DOHH2 (cell line): ENCODE data around the gene TPX2.
"Not testable (repeated sequence)": the region's sequence is repeated elsewhere in the genome, so short reads cannot be mapped to it uniquely, and the experiment has no call there.

ENCODE experiments used
- H3F3A ChIP-seq: fragments of 200-600 bp; sonication (generic), shearing (Covaris generic); 2 replicates; pipeline ENCODE4 v1.6.0; 2016; ENCODE audit warnings: antibody characterized with exemption, mild to moderate bottlenecking; ENCODE audit not compliant: control insufficient read depth, insufficient read depth
- H3K27ac ChIP-seq: fragments of 200-600 bp; sonication (generic); 2 replicates; pipeline ENCODE4 v1.5.1; 2014; ENCODE audit warnings: low read depth, mild to moderate bottlenecking, low read length, moderate library complexity
- H3K27me3 ChIP-seq: fragments of 200-600 bp; sonication (generic); 2 replicates; pipeline ENCODE4 v1.6.1; 2014; ENCODE audit warnings: mild to moderate bottlenecking, low read length, mixed read lengths; ENCODE audit not compliant: control insufficient read depth
- H3K36me3 ChIP-seq: fragments of 200-600 bp; sonication (generic); 2 replicates; pipeline ENCODE4 v1.6.1; 2014; ENCODE audit warnings: mild to moderate bottlenecking, low read length, moderate library complexity, mixed read lengths; ENCODE audit not compliant: control insufficient read depth
- H3K4me1 ChIP-seq: fragments of 200-600 bp; sonication (generic); 2 replicates; pipeline ENCODE4 v1.6.1; 2014; ENCODE audit warnings: mild to moderate bottlenecking, low read length, mixed read lengths; ENCODE audit not compliant: control insufficient read depth
- H3K4me2 ChIP-seq: fragments of 200-600 bp; sonication (generic); 2 replicates; pipeline ENCODE4 v1.6.0; 2014; ENCODE audit warnings: mild to moderate bottlenecking, low read length, moderate library complexity
- H3K4me3 ChIP-seq: fragments of 200-600 bp; sonication (generic); 2 replicates; pipeline ENCODE4 v1.5.1; 2014; ENCODE audit warnings: mild to moderate bottlenecking, low read length, mixed read lengths
- H3K79me2 ChIP-seq: fragments of 200-600 bp; sonication (generic); 2 replicates; pipeline ENCODE4 v1.6.1; 2014; ENCODE audit warnings: mild to moderate bottlenecking, low read length, mixed read lengths; ENCODE audit not compliant: control insufficient read depth
- H3K9me2 ChIP-seq: fragments of 200-600 bp; sonication (generic); replicated peaks from 2 replicates; pipeline ENCODE4 v1.6.1; 2014; ENCODE audit warnings: mild to moderate bottlenecking, low read length, mixed read lengths; ENCODE audit not compliant: control insufficient read depth
- H3K9me3 ChIP-seq: fragments of 200-600 bp; sonication (generic); 2 replicates; pipeline ENCODE4 v1.6.1; 2014; ENCODE audit warnings: antibody characterized with exemption, low read length, mixed read lengths; ENCODE audit not compliant: control insufficient read depth, insufficient read depth
- H4K20me1 ChIP-seq: fragments of 200-600 bp; sonication (generic); 2 replicates; pipeline ENCODE4 v1.6.0; 2014; ENCODE audit warnings: low read depth, mild to moderate bottlenecking, antibody characterized with exemption, low read length, moderate library complexity; ENCODE audit not compliant: control insufficient read depth, insufficient read depth
- EZH2phosphoT487 ChIP-seq: fragments of 200-600 bp; sonication (generic); IDR thresholded peaks from 2 replicates; pipeline ENCODE4 v1.6.1; 2017; ENCODE audit warnings: borderline replicate concordance, mild to moderate bottlenecking, antibody characterized with exemption, low read length, moderate library complexity, mixed read lengths
- TF ChIP-seq, protein P1 (sequence below): fragments of 200-600 bp; sonication (generic); IDR thresholded peaks from one replicate; pipeline ENCODE4 v1.5.1; 2014; ENCODE audit warnings: antibody characterized with exemption, mild to moderate bottlenecking, low read depth, low read length; ENCODE audit not compliant: poor library complexity, severe bottlenecking

TPX2 gene

DNA sequence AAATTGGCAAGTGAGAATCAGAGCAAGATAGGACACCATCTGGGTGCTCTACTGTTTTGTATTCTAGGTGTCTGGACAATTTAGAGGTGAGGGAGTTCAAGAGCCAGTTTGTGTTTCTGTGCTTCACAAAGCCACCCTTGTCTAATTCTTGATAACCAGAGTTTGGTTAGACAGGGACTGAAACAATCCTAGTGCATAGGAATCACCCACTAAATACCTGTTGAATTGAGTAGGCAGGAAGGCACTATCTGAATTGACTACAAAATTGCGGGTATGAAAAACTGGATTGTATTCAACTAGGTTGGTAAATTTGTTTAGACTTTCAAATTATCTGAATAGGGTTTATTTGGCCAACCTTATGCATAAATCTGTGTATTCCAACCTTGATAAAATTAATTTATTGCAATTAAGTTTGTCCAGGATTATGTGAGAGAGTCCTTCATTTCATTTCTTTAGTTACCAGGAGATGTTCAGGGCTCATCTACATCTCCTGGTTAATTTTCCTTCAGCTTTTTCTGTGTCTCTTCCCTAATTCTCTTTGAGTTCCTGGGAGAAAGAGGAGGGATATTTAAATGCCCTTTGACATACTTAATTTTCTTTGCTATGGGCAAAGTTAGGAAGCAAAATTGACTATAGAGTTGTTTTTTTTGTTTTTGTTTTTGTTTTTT, 1.7 kb downstream of the TPX2 start:
- peak overlapping the region; percentile 88 for H3K4me3 ChIP-seq
- H3K27ac ChIP-seq = peak overlapping the region; percentile 80
- H3K9me2 ChIP-seq = no peaks in the 10 kb centered on the region
- peak overlapping the region; percentile 89 for H3K4me2 ChIP-seq
- H4K20me1 ChIP-seq = peaks cover 10% of the 10 kb centered on the region; the same call in 1 of the 2 replicates
- H3K79me2 ChIP-seq = peaks cover 73% of the 10 kb centered on the region
- H3K4me1 ChIP-seq = peaks cover 21% of the 10 kb centered on the region
- H3F3A ChIP-seq = no peaks in the 10 kb centered on the region
- H3K9me3 ChIP-seq = no peaks in the 10 kb centered on the region
- peaks cover 54% of the 10 kb centered on the region for H3K36me3 ChIP-seq
- TF ChIP-seq, protein P1, sequence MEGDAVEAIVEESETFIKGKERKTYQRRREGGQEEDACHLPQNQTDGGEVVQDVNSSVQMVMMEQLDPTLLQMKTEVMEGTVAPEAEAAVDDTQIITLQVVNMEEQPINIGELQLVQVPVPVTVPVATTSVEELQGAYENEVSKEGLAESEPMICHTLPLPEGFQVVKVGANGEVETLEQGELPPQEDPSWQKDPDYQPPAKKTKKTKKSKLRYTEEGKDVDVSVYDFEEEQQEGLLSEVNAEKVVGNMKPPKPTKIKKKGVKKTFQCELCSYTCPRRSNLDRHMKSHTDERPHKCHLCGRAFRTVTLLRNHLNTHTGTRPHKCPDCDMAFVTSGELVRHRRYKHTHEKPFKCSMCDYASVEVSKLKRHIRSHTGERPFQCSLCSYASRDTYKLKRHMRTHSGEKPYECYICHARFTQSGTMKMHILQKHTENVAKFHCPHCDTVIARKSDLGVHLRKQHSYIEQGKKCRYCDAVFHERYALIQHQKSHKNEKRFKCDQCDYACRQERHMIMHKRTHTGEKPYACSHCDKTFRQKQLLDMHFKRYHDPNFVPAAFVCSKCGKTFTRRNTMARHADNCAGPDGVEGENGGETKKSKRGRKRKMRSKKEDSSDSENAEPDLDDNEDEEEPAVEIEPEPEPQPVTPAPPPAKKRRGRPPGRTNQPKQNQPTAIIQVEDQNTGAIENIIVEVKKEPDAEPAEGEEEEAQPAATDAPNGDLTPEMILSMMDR = no peak
- no peak for TF ChIP-seq EZH2phosphoT487
- H3K27me3 ChIP-seq = no peaks in the 10 kb centered on the region

DNA sequence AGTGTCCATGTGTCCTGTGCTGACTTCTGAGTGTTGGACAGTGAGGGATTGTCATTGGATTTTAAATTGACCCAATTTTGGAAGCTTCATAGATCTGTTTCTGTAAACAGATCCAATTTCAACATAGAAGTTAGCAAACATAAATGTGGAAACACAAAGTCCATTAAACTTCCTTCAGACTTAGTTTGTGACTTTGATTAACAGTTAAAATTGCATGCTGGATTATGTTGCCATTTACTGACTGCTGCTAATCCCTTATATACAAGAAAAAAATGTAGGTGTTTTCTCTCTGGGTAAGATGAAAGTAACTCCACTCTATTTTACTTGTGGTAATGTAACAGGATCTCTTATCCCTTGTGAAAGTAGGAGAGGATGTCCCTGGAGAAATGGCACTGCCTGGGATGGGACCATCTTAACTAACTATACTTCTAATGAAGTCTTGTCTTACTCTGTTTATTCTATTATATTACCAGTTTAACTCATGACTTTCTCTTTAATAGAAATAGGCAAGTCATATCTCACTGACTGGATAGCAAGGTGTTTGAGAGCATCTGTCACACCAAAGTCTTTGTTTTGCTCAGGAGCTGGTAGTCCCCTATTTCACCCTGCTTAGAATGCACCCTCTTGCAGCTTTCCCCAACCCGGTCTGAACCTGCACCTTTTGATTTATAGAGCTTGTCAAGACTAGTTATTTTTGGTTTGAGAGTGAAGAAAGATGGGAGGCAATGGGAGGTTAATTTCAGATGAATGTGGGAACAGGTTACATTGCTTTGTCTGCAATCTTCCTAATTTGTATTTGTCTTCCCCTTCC, 7.2 kb downstream of the TPX2 start:
- TF ChIP-seq, protein P1 = no peak
- TF ChIP-seq EZH2phosphoT487 = no peak
- Histone ChIP-seq H3K4me2 (no peak overlapping the region), H3K9me2 (no peaks in the 10 kb centered on the region), H3K36me3 (peaks cover 75% of the 10 kb centered on the region), H3K27ac (no peak overlapping the region), H3K4me1 (peaks cover 10% of the 10 kb centered on the region), H3F3A (no peaks in the 10 kb centered on the region; the same call in 1 of the 2 replicates), H3K9me3 (no peaks in the 10 kb centered on the region), H4K20me1 (peaks cover 7% of the 10 kb centered on the region; the same call in 1 of the 2 replicates), H3K4me3 (no peak overlapping the region), H3K27me3 (no peaks in the 10 kb centered on the region), H3K79me2 (peaks cover 97% of the 10 kb centered on the region)

- Histone ChIP-seq H3K79me2 (peaks cover 97% of the 10 kb centered on the region), H3K36me3 (peaks cover 74% of the 10 kb centered on the region)
- H3K9me3 ChIP-seq, H3K27me3 ChIP-seq, H4K20me1 ChIP-seq, H3F3A ChIP-seq, H3K27ac ChIP-seq, H3K4me2 ChIP-seq, H3K9me2 ChIP-seq, H3K4me3 ChIP-seq, H3K4me1 ChIP-seq: not testable (repeated sequence)
Measured at GRCh38 chr20:31747028-31747427, 7.9 kb downstream of the TPX2 start.

- Histone ChIP-seq H3K79me2 (peaks cover 97% of the 10 kb centered on the region), H3K36me3 (peaks cover 73% of the 10 kb centered on the region), H3F3A (no peaks in the 10 kb centered on the region; the same call in 1 of the 2 replicates), H3K4me3 (no peak overlapping the region), H3K9me3 (no peaks in the 10 kb centered on the region), H3K4me1 (0 out of 2 replicates have a peak, but pooled peaks cover 6% of the 10 kb centered on the region), H3K9me2 (no peaks in the 10 kb centered on the region), H3K4me2 (no peak overlapping the region), H4K20me1 (peaks cover 4% of the 10 kb centered on the region; the same call in 1 of the 2 replicates), H3K27me3 (no peaks in the 10 kb centered on the region), H3K27ac (no peak overlapping the region)
- no peak for TF ChIP-seq EZH2phosphoT487
- TF ChIP-seq, protein P1 = no peak
Measured at GRCh38 chr20:31747640-31748039, 8.6 kb downstream of the TPX2 start.
